NCI-H2196 treated with DMSO at 0.1 percent for 48 hours (cell line): ENCODE results near the gene L1CAM.
"Not testable (repeated sequence)": the region's sequence is repeated elsewhere in the genome, so short reads cannot be mapped to it uniquely, and the experiment has no call there.

ENCODE experiments used
- DNase-seq: peaks from one replicate; lab custom pipeline; 2025; ENCODE audit not compliant: unreplicated experiment; lab: John Stamatoyannopoulos, UW

Gene L1CAM

GRCh38 chrX:153831429-153832150, 54.4 kb downstream of the L1CAM start:
- no peak for DNase-seq

- DNase-seq: no peak
These were observed 55.1 kb downstream of the L1CAM start for GRCh38 chrX:153830640-153831428.

- DNase-seq: no peak
These were observed 56.0 kb downstream of the L1CAM start, which contains the start of gene PDZD4 for GRCh38 chrX:153829799-153830639. PDZD4 (minus strand) TSS chrX:153830544; CDS start chrX:153830298, 246 bp downstream.

- no peak for DNase-seq
These were observed 56.5 kb downstream of the L1CAM start for GRCh38 chrX:153829549-153829798.

GRCh38 chrX:153828723-153829548, 57.0 kb downstream of the L1CAM start:
- no peak for DNase-seq

GRCh38 chrX:153828308-153828707, 57.7 kb downstream of the L1CAM start:
- no peak for DNase-seq

GRCh38 chrX:153827903-153828302, 58.1 kb downstream of the L1CAM start:
- DNase-seq: no peak

GRCh38 chrX:153827016-153827415, 59.0 kb downstream of the L1CAM start:
- DNase-seq: no peak

- no peak for DNase-seq
These were observed 60.9 kb downstream of the L1CAM start for GRCh38 chrX:153825042-153825441.

- no peak for DNase-seq
These were observed 61.6 kb downstream of the L1CAM start for GRCh38 chrX:153824348-153824747.

GRCh38 chrX:153821066-153821465, 64.9 kb downstream of the L1CAM start:
- DNase-seq: no peak

- no peak for DNase-seq
These were observed 65.4 kb downstream of the L1CAM start for GRCh38 chrX:153820601-153821000.

- no peak for DNase-seq
These were observed 66.5 kb downstream of the L1CAM start for GRCh38 chrX:153819384-153820040.

GRCh38 chrX:153818571-153819383, 67.2 kb downstream of the L1CAM start:
- peak; percentile 2 for DNase-seq

GRCh38 chrX:153818064-153818463, 67.9 kb downstream of the L1CAM start:
- not testable (repeated sequence) for DNase-seq

GRCh38 chrX:153816831-153817690, 68.9 kb downstream of the L1CAM start:
- DNase-seq: no peak

GRCh38 chrX:153814591-153815315, 71.2 kb downstream of the L1CAM start:
- no peak for DNase-seq

- DNase-seq: no peak
These were observed 72.8 kb downstream of the L1CAM start for GRCh38 chrX:153813161-153813560.
